HG02943 (cell line): ENCODE measurements around the gene FAAH2.
A peak's percentile ranks its signal among the peaks of the same experiment; 100 is the strongest.
"Not testable (repeated sequence)": the region's sequence is repeated elsewhere in the genome, so short reads cannot be mapped to it uniquely, and the experiment has no call there.

Experiments
- ATAC-seq: cut with Tn5 transposase; IDR thresholded peaks from one replicate; pipeline ENCODE4 v1.9.1; 2021; ENCODE audit warnings: mild to moderate bottlenecking, low read depth, moderate library complexity; ENCODE audit not compliant: unreplicated experiment

The FAAH2 gene

GRCh38 chrX:57380026-57380796 lies 93.7 kb downstream of the FAAH2 start:
- no peak for ATAC-seq

- ATAC-seq: not testable (repeated sequence)
These were observed 107.7 kb downstream of the FAAH2 start for GRCh38 chrX:57394162-57394561.

DNA sequence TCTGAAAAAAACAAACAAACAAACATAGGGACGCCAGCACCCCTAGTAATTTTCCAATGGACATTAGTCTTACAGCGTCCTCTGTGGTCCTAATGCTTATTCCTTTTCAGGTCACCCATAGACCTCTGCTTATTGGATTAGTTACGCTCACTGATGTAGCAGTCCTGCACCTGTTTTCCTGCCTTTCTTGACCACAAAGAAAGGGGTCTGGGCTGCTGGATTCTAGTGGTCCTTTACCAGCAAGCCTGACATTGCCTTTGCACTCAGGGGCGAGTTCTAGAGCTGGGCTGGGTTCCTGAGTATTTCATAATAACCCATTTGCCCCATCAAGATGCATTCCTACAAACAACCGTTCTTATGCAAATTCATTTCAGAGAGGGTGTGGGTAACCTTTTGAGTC lies 116.7 kb downstream of the FAAH2 start:
- not testable (repeated sequence) for ATAC-seq

DNA sequence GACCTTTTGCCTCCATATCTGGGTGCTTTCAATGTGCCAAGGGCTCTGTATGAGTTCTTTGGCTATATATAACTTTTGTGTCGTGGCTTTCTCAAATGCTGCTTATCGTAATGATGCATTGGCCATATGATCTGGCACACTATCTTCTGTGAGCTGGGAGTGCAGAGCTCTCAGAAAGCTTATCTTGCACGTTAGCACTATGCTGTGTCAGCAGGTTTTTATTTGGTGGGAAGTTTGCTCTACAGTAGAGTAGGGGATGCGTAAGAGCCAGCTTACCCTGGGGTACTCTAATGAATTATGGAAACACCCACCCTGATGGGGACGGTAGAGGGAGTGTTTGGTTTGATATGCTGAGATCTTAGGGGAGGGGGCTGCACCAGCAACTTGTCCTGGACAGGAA lies 119.6 kb downstream of the FAAH2 start:
- no peak for ATAC-seq

GRCh38 chrX:57417827-57418226 lies 131.3 kb downstream of the FAAH2 start:
- ATAC-seq: no peak

- no peak for ATAC-seq
These were observed 135.8 kb downstream of the FAAH2 start for GRCh38 chrX:57422289-57422688.

DNA sequence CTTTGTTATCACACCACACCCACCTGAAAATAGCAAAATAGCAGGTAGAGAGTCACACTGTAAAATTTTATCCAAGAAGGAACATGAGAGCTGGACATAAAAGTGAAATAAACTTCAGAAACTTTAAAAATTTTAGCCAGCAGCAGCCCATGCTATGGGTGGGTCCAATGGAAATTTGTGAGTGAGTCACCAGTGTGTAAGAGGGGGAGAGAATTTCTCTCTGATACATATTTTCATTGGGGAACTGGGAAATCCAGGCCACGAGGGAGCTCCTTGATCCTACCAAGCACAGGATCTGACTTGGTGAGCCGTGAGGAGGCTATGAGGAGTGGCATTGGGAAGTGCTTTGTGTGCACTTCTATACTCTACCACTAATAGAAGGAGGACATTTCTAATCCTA lies 136.3 kb downstream of the FAAH2 start:
- ATAC-seq: no peak

DNA sequence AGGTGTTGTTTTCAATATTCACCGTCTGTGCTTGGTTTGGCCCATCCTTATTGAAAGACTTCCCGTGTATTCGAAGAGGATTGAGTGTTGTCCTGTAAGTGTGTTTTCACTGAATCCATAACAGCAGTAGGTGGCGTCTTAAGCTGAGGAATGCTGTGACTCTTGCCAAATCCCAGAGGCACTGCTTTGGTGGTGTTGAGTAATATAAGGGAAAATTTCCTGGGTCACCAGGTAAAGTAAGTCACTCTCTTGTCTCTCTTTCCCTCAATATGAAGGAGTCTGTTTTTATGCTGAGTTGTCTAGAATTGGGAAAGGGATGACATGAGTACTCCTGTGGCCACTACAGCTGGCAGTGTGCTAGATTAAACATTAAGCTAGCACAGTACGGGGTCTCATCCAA lies 158.6 kb downstream of the FAAH2 start:
- no peak for ATAC-seq

- no peak for ATAC-seq
These were observed 159.3 kb downstream of the FAAH2 start for GRCh38 chrX:57445832-57446231.

DNA sequence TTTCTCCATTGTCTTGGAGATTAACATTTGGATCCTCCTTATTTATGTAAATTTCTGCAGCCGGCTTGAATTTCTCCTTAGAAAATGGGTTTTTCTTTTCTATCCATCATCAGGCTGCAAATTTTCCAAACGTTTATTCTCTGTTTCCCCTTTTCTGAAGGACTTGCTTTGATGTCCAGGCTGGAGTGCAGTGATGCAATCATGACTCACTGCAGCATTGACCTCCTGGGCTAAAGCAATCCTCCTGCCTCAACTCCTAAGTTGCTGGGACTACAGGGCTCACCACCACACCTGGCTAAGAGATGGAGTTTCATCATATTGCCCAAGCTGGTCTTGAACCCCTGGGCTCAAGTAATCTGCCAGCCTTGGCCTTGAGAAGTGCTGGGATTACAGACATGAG lies 161.3 kb downstream of the FAAH2 start:
- ATAC-seq: no peak

GRCh38 chrX:57451426-57452020 lies 165.0 kb downstream of the FAAH2 start:
- no peak for ATAC-seq

DNA sequence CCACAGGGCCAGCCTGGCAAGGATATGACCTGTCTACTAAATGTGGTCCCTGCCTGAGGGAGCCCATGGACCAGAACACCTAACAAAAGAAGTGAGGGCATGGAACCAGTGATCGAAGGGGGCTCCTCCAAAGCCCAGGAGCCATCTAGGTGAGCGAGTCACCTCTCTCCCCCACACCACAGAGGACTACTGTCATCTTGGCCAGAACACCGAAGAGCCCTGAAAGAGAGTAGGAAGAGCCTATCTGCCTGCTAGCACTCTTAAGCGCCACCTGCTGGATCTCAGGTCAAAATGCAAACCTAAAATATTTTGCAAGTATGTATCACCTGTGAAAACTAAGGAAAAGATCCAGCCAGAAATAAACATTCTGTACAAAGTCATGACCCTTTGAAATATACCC lies 167.4 kb downstream of the FAAH2 start:
- peak; percentile 83 for ATAC-seq

GRCh38 chrX:57481514-57481913 lies 195.0 kb downstream of the FAAH2 start:
- no peak for ATAC-seq

DNA sequence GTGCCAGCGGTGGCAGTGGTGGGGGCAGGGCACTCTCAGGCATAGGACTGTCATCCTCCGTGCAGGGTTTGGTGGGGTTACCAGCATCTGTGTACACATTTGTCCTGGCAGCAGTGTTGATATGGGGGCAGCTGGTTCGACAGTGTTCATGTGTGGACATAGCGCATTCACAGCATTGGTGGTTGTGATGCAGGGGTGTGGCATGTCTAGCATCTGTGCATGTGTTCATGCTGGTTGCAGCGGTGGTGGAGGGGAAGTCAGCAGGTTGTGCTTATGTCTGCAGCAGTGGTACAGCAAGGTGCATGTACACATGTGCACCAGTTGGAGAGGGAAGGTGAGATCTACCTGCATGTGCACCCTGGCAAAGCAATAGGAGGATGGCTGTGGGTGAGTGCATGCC lies 230.0 kb downstream of the FAAH2 start:
- no peak for ATAC-seq

DNA sequence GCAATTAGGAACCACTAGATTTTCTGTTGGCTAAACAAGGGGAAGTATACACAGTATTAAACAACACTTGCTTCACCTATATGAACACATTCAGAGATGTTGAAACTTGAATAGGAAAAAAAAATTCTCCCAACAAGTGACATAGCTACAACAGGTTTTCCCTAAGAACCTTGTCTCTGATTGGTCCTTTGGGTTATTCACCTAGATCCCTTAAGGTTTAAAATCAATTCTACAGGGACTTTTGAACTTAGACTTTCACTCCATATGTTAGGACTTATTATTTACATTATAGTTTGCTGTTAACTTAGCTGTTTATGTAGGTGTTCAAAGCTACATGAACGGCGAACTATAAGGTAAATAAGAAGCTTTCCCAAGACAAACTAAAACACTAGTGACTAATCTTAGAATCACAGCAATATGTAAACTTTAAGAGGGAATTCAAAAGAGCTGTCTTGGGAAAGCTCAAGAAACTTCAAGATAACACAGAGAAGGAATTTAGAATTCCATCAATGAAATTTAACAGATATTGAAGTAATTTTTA lies 233.1 kb downstream of the FAAH2 start:
- ATAC-seq: no peak

GRCh38 chrX:57528670-57529255 lies 242.3 kb downstream of the FAAH2 start:
- no peak for ATAC-seq
